IgD-negative memory B cell (primary cell): ENCODE data around the gene ADD1. TPM values are rescaled to one million over a fixed set of nuclear protein-coding genes. Genes with fewer than 3 reads are reported as not detected.

Experiments
- H3K27ac Mint-ChIP-seq, 3 donors: one replicate each; pipeline ENCODE4 v1.8.0; 2020 to 2022; ENCODE audit warnings: mild to moderate bottlenecking in 3 of 3, mixed read lengths in 3 of 3, moderate library complexity in 1 of 3
- H3K27me3 Mint-ChIP-seq: one replicate; pipeline ENCODE4 v1.8.0; 2021; ENCODE audit warnings: mixed read lengths
- H3K36me3 Mint-ChIP-seq: one replicate; pipeline ENCODE4 v1.8.0; 2020; ENCODE audit warnings: mild to moderate bottlenecking, mixed read lengths
- H3K4me1 Mint-ChIP-seq, 3 donors: one replicate each; pipeline ENCODE4 v1.8.0; 2020 to 2022; ENCODE audit warnings: mixed read lengths in 3 of 3, mild to moderate bottlenecking in 1 of 3
- H3K4me3 Mint-ChIP-seq, 4 donors: one replicate each; pipeline ENCODE4 v1.8.0; 2020 to 2022; ENCODE audit warnings: mild to moderate bottlenecking in 4 of 4, mixed read lengths in 4 of 4, moderate library complexity in 3 of 4
- H3K9me3 Mint-ChIP-seq, 3 donors: one replicate each; pipeline ENCODE4 v1.8.0; 2020 to 2021; ENCODE audit warnings: mixed read lengths in 3 of 3, mild to moderate bottlenecking in 1 of 3
- polyA plus RNA-seq: library from polyadenylated mRNA; unstranded; fragments of 300-500 nt; fragmentation: Illumina TruSeq; gene quantifications from one replicate; pipeline ENCODE4 v1.2.3, GENCODE V29; 2021

Gene ADD1
- polyA plus RNA-seq, 1 donor from 2014 or later = 300 TPM

- H3K9me3 Mint-ChIP-seq = peaks cover 0 to 3% (median 0%) of the 10 kb centered on the region in 3 donors
- H3K4me1 Mint-ChIP-seq = peaks cover 25 to 49% (median 36%) of the 10 kb centered on the region in 3 donors
- peaks cover 7% of the 10 kb centered on the region for H3K36me3 Mint-ChIP-seq
- H3K4me3 Mint-ChIP-seq = peak overlapping the region; percentile 36 to 92 (median 64)
- peak overlapping the region in 2 of 3 donors; percentile 85 to 88 for H3K27ac Mint-ChIP-seq
- peaks cover 3% of the 10 kb centered on the region for H3K27me3 Mint-ChIP-seq
These were observed 10.5 kb upstream of the ADD1 start for GRCh38 chr4:2832981-2833670.

GRCh38 chr4:2833671-2834000 lies 10.0 kb upstream of the ADD1 start:
- Mint-ChIP-seq H3K4me1 (peaks cover 30 to 54% (median 41%) of the 10 kb centered on the region in 3 donors), H3K27me3 (peaks cover 3% of the 10 kb centered on the region), H3K9me3 (peaks cover 0 to 3% (median 0%) of the 10 kb centered on the region in 3 donors), H3K27ac (peak overlapping the region in 1 of 3 donors; percentile 85), H3K36me3 (peaks cover 7% of the 10 kb centered on the region), H3K4me3 (peak overlapping the region in 1 of 4 donors; percentile 92)

GRCh38 chr4:2834001-2834921 lies 9.4 kb upstream of the ADD1 start:
- peak overlapping the region in 3 of 4 donors; percentile 12 to 94 (median 68) for H3K4me3 Mint-ChIP-seq
- H3K27me3 Mint-ChIP-seq = peaks cover 3% of the 10 kb centered on the region
- H3K36me3 Mint-ChIP-seq = peaks cover 3% of the 10 kb centered on the region
- H3K4me1 Mint-ChIP-seq = peaks cover 33 to 56% (median 45%) of the 10 kb centered on the region in 3 donors
- H3K9me3 Mint-ChIP-seq = peaks cover 0 to 3% (median 0%) of the 10 kb centered on the region in 3 donors
- H3K27ac Mint-ChIP-seq = peak overlapping the region; percentile 89 to 95 (median 94)

DNA sequence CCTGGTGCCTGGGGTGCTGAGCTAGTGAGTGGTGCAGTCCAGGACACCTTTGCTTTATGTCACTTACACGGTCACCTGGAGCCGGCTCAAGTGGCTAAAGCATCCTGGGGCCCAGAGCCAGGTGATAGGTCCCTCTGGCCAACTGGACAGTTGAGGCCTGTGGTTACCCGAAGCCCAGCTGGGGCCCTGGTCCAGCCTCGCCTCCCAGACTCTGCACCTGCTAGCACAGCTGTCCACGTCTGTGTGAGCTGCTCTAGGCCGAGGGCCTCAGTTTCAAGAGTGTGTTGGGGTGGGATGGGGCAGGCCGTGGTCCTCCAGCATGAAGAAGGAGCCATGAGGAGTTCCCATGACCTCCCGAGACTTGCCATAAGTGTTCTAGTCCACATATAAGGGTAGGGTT lies 7.7 kb upstream of the ADD1 start:
- peaks cover 3% of the 10 kb centered on the region for H3K36me3 Mint-ChIP-seq
- H3K27ac Mint-ChIP-seq = peak overlapping the region in 2 of 3 donors; percentile 62 to 89
- H3K4me3 Mint-ChIP-seq = peak overlapping the region in 1 of 4 donors; percentile 22
- peaks cover 0 to 3% (median 0%) of the 10 kb centered on the region in 3 donors for H3K9me3 Mint-ChIP-seq
- H3K27me3 Mint-ChIP-seq = peaks cover 3% of the 10 kb centered on the region
- peaks cover 40 to 59% (median 49%) of the 10 kb centered on the region in 3 donors for H3K4me1 Mint-ChIP-seq

DNA sequence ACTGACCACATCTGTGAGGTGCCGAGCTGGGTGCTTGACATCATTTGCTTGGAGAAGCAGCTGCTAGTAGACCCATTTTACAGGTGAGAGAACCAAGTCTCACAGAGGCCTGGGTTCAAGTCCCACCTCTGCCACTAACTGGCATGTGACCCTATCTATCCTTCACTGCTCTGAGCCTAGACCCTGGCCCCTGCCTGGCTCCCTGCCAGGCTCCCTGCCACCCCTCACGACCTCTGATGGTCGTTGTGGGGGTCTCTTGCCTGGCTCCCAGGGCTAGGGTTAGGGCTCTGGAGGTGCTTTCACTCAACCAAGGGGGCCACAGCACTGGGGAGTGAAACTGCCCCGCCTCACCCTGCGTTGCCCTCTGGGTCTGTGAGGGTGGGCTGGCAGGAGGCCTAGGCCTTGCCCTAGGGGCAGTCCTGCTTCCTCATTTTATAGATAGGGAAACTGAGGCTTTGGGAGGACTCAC lies 7.2 kb upstream of the ADD1 start:
- peaks cover 43 to 59% (median 50%) of the 10 kb centered on the region in 3 donors for H3K4me1 Mint-ChIP-seq
- H3K4me3 Mint-ChIP-seq = peak overlapping the region in 1 of 4 donors; percentile 22
- H3K36me3 Mint-ChIP-seq = peaks cover 3% of the 10 kb centered on the region
- peaks cover 0 to 3% (median 0%) of the 10 kb centered on the region in 3 donors for H3K9me3 Mint-ChIP-seq
- H3K27ac Mint-ChIP-seq = peak overlapping the region in 2 of 3 donors; percentile 11 to 62
- peaks cover 3% of the 10 kb centered on the region for H3K27me3 Mint-ChIP-seq

- Mint-ChIP-seq H3K27me3 (peaks cover 2% of the 10 kb centered on the region), H3K36me3 (peaks cover 3% of the 10 kb centered on the region), H3K9me3 (peaks cover 0 to 3% (median 0%) of the 10 kb centered on the region in 3 donors), H3K4me1 (peaks cover 42 to 57% (median 48%) of the 10 kb centered on the region in 3 donors), H3K4me3 (peak overlapping the region; percentile 73 to 90 (median 74)), H3K27ac (peak overlapping the region in 2 of 3 donors; percentile 33 to 81)
These were observed 6.3 kb upstream of the ADD1 start for GRCh38 chr4:2837110-2837903.

- Mint-ChIP-seq H3K4me3 (peak overlapping the region; percentile 73 to 90 (median 74)), H3K4me1 (peaks cover 41 to 56% (median 45%) of the 10 kb centered on the region in 3 donors), H3K27me3 (no peaks in the 10 kb centered on the region), H3K36me3 (peaks cover 3% of the 10 kb centered on the region), H3K9me3 (peaks cover 0 to 3% (median 0%) of the 10 kb centered on the region in 3 donors), H3K27ac (peak overlapping the region; percentile 33 to 89 (median 81))
These were observed 5.6 kb upstream of the ADD1 start for GRCh38 chr4:2837904-2838496.

DNA sequence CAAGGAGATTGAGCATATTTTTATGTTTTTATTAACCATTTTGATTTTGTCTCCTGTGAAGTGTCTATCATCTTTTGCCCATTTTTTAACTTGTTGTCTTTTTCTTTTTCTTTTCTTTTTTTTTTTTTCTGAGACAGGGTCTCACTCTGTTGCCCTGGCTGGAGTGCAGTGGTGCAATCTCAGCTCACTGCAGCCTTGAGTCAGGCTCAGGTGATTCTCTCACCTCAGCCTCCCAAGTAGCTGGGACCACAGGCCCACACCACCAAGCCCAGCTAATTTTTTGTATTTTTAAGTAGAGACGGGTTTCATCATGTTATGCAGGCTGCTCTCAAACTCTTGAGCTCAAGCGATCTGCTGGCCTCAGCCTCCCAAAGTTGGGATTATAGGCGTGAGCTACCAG lies 4.6 kb upstream of the ADD1 start:
- peak overlapping the region; percentile 73 to 90 (median 74) for H3K4me3 Mint-ChIP-seq
- H3K27me3 Mint-ChIP-seq = no peaks in the 10 kb centered on the region
- H3K4me1 Mint-ChIP-seq = peaks cover 35 to 51% (median 41%) of the 10 kb centered on the region in 3 donors

DNA sequence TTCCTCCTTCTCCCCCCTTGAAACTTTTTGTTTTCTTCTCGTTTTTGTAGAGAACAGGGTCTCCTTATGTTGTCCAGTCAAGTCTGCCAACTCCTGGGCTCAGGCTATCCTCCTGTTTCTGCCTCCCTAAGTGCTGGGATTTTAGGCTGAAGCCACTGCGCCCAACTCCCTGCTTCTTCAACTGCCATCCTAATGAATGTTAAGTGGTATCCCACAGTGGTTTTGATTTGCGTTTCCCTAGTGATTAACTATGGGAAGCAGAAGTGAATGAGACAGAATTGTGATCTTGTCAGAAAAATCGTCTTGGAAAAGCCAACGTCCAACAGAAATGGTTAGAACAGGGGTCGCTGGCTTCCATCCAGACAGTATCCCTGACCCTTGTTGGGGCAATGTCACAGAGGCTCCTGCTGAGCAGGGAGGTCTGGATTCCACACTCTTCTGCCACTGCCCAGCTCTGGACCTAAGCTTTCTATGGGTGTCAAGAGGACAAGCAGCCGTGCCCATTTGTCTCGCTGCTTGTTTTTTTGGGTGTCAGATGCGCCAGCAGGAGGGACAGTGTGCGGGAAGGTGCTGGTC lies 869 bp upstream of the ADD1 start:
- no peaks in the 10 kb centered on the region for H3K27me3 Mint-ChIP-seq
- peaks cover 38 to 55% (median 47%) of the 10 kb centered on the region in 3 donors for H3K4me1 Mint-ChIP-seq
- H3K27ac Mint-ChIP-seq = peak overlapping the region; percentile 46 to 95 (median 92)
- H3K9me3 Mint-ChIP-seq = no peaks in the 10 kb centered on the region
- peaks cover 6% of the 10 kb centered on the region for H3K36me3 Mint-ChIP-seq
- peak overlapping the region; percentile 75 to 99 (median 80) for H3K4me3 Mint-ChIP-seq

More for the DNA sequence above, 4.6 kb upstream of the ADD1 start:
- Mint-ChIP-seq H3K27ac (peak overlapping the region in 2 of 3 donors; percentile 8 to 81), H3K36me3 (peaks cover 3% of the 10 kb centered on the region), H3K9me3 (peaks cover 0 to 3% (median 0%) of the 10 kb centered on the region in 3 donors)

- Mint-ChIP-seq H3K4me1 (peaks cover 32 to 47% (median 43%) of the 10 kb centered on the region in 3 donors), H3K9me3 (no peaks in the 10 kb centered on the region), H3K36me3 (peaks cover 6% of the 10 kb centered on the region), H3K27ac (peak overlapping the region; percentile 95 to 97 (median 97)), H3K27me3 (no peaks in the 10 kb centered on the region), H3K4me3 (peak overlapping the region; percentile 97 to 99 (median 98))
These were observed 419 bp downstream of the ADD1 start for GRCh38 chr4:2843941-2844584.

DNA sequence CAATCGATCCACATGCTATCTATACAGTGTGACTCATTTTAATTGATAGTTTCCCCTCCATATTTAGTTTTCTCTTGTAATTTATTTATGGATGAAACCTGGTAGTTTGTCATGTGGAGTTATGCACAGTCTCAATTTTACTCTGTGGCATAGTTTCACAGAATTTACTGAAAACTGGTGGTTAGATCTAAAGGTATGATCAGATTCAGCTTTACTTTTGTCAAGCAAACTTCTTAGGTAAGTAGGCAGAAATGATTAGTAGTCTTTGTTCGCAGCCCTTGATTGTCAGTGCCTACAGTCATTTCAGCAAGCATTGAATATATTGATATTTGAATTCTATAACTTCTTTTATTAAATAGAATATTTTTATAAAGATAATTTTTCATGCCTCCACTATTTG lies 2.5 kb downstream of the ADD1 start:
- Mint-ChIP-seq H3K4me3 (peak overlapping the region; percentile 97 to 99 (median 98)), H3K4me1 (peaks cover 43 to 58% (median 53%) of the 10 kb centered on the region in 3 donors), H3K27ac (peak overlapping the region in 2 of 3 donors; percentile 95 to 97), H3K36me3 (peaks cover 6% of the 10 kb centered on the region), H3K9me3 (no peaks in the 10 kb centered on the region), H3K27me3 (no peaks in the 10 kb centered on the region)

DNA sequence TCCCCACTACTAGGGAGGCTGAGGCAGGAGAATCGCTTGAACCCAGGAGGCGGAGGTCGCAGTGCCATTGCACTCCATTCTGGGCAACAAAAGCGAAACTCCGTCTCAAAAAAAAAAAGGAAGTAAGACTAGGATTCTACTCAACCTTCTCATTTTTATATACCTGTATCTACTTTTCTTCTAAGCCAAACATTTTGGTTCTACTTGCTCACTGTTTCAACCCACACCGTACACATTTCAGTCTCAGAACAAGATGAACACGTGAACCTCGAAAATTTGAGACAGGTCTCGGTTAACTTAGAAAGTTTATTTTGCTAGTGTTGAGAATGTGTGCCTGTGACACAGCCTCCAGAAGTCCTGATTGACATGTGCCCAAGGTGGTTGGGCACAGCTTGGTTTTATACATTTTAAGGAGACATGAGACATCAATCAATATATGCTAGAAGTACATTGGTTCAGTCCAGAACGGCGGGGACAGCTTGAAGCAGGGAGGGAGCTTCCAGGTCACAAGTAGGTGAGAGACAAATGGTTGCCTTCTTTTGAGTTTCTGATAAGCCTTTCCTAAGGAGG lies 3.7 kb downstream of the ADD1 start:
- H3K36me3 Mint-ChIP-seq = peaks cover 6% of the 10 kb centered on the region
- H3K9me3 Mint-ChIP-seq = no peaks in the 10 kb centered on the region
- no peaks in the 10 kb centered on the region for H3K27me3 Mint-ChIP-seq
- H3K4me1 Mint-ChIP-seq = peaks cover 50 to 64% (median 62%) of the 10 kb centered on the region in 3 donors
- H3K4me3 Mint-ChIP-seq = peak overlapping the region; percentile 75 to 95 (median 92)
- H3K27ac Mint-ChIP-seq = peak overlapping the region; percentile 87 to 95 (median 93)

- no peaks in the 10 kb centered on the region for H3K9me3 Mint-ChIP-seq
- peaks cover 53 to 61% (median 61%) of the 10 kb centered on the region in 3 donors for H3K4me1 Mint-ChIP-seq
- H3K4me3 Mint-ChIP-seq = peak overlapping the region in 1 of 4 donors; percentile 31
- no peak overlapping the region for H3K27ac Mint-ChIP-seq
- H3K36me3 Mint-ChIP-seq = peaks cover 6% of the 10 kb centered on the region
- H3K27me3 Mint-ChIP-seq = no peaks in the 10 kb centered on the region
These were observed 4.8 kb downstream of the ADD1 start for GRCh38 chr4:2848449-2848848.
